Measurements from ENCODE around the gene NMU.

DNA sequence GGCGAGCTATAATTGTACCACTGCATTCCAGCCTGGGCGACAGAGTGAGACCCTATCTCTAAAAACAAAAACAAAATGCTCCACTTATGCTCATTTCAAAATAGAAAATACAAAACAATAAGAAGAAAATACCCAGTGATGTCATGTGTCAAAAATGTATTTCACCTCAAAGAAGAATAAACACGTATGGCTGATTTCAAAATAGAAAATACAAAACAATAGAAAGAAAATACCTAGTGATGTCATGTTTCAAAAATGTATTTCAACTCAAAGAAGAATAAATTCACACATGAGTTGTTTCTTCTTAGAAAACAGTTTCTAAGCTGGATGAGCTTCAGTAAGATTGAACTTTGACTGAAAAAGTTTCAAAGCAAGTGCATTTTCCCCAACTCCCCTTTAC lies 23.8 kb downstream of the NMU start:
- TF ChIP-seq EZH2 (IDR thresholded peaks at IDR 0.05; ENCODE audit: insufficient read depth, poor library complexity, severe bottlenecking) = no peak
- no peak for TF ChIP-seq EZH2phosphoT487 (IDR thresholded peaks at IDR 0.05; ENCODE audit: insufficient read depth, low read depth)
